ENCODE results near the gene CISTR.

- TF ChIP-seq, protein P1, sequence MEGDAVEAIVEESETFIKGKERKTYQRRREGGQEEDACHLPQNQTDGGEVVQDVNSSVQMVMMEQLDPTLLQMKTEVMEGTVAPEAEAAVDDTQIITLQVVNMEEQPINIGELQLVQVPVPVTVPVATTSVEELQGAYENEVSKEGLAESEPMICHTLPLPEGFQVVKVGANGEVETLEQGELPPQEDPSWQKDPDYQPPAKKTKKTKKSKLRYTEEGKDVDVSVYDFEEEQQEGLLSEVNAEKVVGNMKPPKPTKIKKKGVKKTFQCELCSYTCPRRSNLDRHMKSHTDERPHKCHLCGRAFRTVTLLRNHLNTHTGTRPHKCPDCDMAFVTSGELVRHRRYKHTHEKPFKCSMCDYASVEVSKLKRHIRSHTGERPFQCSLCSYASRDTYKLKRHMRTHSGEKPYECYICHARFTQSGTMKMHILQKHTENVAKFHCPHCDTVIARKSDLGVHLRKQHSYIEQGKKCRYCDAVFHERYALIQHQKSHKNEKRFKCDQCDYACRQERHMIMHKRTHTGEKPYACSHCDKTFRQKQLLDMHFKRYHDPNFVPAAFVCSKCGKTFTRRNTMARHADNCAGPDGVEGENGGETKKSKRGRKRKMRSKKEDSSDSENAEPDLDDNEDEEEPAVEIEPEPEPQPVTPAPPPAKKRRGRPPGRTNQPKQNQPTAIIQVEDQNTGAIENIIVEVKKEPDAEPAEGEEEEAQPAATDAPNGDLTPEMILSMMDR (IDR thresholded peaks at IDR 0.05), result no peak
- TF ChIP-seq POLR2A (IDR thresholded peaks at IDR 0.05), result no peak
Measured at GRCh38 chr12:53754188-53754585, 2.4 kb upstream of the CISTR start.
